HEK293T (cell line): Measurements from ENCODE around the gene ANO6.

ENCODE experiments used
- CTCF ChIA-PET: fragments of 350-600 bp; formaldehyde crosslinking; extraction: SDS; loops from one replicate; lab custom pipeline; 2021; ENCODE audit warnings: antibody characterized with exemption, inconsistent platforms; lab: Yijun Ruan, JAX
- POLR2A ChIA-PET: fragments of 350-600 bp; formaldehyde crosslinking; extraction: SDS; loops from one replicate; lab custom pipeline; 2020; ENCODE audit warnings: antibody characterized with exemption, inconsistent platforms; lab: Yijun Ruan, JAX
- DNase-seq: peaks from one replicate; pipeline ENCODE4 v3.0.0; 2012; ENCODE audit warnings: mixed read lengths; ENCODE audit errors: extremely low spot score
- ARNT ChIP-seq: fragments of 450-650 bp; IDR thresholded peaks from 2 replicates; pipeline ENCODE4 v1.6.1; 2017; ENCODE audit warnings: mild to moderate bottlenecking
- BHLHE40 ChIP-seq: fragments of 450-650 bp; IDR thresholded peaks from 2 replicates; pipeline ENCODE4 v1.6.1; 2016; ENCODE audit warnings: mild to moderate bottlenecking, moderate library complexity, borderline replicate concordance
- CTBP1 ChIP-seq: fragments of 450-650 bp; IDR thresholded peaks from 2 replicates; pipeline ENCODE4 v1.6.1; 2016; ENCODE audit warnings: borderline replicate concordance
- ELF4 ChIP-seq: fragments of 450-650 bp; IDR thresholded peaks from 2 replicates; pipeline ENCODE4 v1.6.1; 2017; ENCODE audit warnings: antibody characterized with exemption
- FOXA1 ChIP-seq: fragments of 450-650 bp; IDR thresholded peaks from 2 replicates; pipeline ENCODE4 v1.6.1; 2016; ENCODE audit warnings: mild to moderate bottlenecking
- FOXK2 ChIP-seq: fragments of 450-650 bp; IDR thresholded peaks from 2 replicates; pipeline ENCODE4 v1.6.1; 2016; ENCODE audit warnings: mild to moderate bottlenecking
- FOXM1 ChIP-seq: fragments of 450-650 bp; IDR thresholded peaks from 2 replicates; pipeline ENCODE4 v1.6.1; 2017; ENCODE audit warnings: mild to moderate bottlenecking, borderline replicate concordance
- HDGF ChIP-seq: fragments of 450-650 bp; IDR thresholded peaks from 2 replicates; pipeline ENCODE4 v1.6.1; 2017; ENCODE audit warnings: antibody characterized with exemption, borderline replicate concordance
- L3MBTL2 ChIP-seq: fragments of 450-650 bp; conservative IDR thresholded peaks from 2 replicates; pipeline ENCODE4 v1.6.1; 2016; ENCODE audit warnings: mild to moderate bottlenecking
- LEF1 ChIP-seq: fragments of 450-650 bp; IDR thresholded peaks from 2 replicates; pipeline ENCODE4 v1.6.1; 2017; ENCODE audit warnings: mild to moderate bottlenecking, borderline replicate concordance
- NFRKB ChIP-seq: fragments of 450-650 bp; IDR thresholded peaks from 2 replicates; pipeline ENCODE4 v1.6.1; 2016; ENCODE audit warnings: mild to moderate bottlenecking, moderate library complexity
- SP1 ChIP-seq: fragments of 450-650 bp; IDR thresholded peaks from 2 replicates; pipeline ENCODE4 v1.6.1; 2017
- SUZ12 ChIP-seq: fragments of 450-650 bp; IDR thresholded peaks from 2 replicates; pipeline ENCODE4 v1.6.1; 2016; ENCODE audit warnings: mild to moderate bottlenecking
- TARDBP ChIP-seq: fragments of 450-650 bp; IDR thresholded peaks from 2 replicates; pipeline ENCODE4 v1.6.1; 2016
- ZNF384 ChIP-seq: fragments of 450-650 bp; IDR thresholded peaks from 2 replicates; pipeline ENCODE4 v1.6.1; 2016
- TF ChIP-seq, protein P1 (sequence below): fragments of 450-650 bp; IDR thresholded peaks from 2 replicates; pipeline ENCODE4 v1.6.1; 2016

Gene ANO6

DNA sequence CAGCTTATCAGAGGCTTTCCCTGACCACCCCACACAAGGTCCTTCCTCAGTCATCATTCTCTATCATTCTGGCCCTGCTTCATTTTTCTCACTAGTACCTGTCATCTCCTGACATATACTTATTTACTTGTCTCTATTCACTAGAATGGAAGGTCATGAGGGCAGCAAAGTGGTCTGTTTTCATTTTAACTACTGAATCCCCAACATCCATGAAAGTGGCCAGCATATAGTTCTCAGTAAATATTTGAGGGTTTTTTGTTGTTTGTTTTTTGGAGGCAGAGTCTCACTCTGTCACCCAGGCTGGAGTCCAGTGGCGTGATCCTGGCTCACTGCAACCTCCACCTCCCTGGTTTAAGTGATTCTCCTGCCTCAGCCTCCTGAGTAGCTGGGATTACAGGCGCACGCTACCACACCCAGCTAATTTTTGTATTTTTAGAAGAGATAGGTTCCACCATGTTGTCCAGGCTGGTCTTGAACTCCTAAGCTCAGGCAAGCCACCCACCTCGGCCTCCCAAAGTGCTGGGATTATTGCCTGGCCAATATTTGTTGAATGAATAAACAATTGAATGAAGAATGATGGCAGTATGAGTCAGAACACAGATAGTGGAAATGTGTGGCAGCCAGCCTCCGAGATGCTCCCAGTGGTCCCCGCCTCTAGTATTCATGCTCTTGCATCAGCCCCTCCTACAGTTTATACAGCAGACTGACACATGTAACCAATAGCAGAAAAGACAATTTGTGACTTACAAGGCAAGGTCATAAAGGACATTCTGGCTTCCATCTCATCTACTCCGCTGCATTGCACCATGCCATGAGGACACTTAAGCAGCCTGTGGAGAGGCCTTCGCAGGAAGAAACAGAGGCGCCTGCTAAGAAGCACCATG is 7.0 kb upstream of the ANO6 start:
- CTCF ChIA-PET: no interaction called here

DNA sequence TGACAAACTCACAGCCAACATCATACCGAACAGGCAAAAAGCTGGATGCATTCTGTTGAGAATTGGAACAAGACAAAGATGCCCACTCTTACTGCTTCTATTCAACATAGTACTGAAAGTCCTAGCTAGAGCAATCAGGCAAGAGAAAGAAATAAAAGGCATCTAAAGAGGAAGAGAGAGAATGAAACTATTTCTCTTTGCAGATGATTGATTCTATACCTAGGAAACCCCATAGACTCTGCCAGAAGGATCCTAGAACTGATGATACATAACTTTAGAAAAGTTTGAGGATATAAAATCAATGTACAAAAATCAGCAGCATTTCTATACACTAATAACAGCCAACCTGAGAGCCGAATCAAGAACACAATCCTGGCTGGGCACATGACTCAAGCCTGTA is 6.1 kb upstream of the ANO6 start:
- no peak for DNase-seq
- ChIA-PET CTCF (no interaction called here), POLR2A (no interaction called here)
- TF ChIP-seq FOXA1: no peak
- TF ChIP-seq TARDBP: no peak
- no peak for TF ChIP-seq SUZ12
- no peak for TF ChIP-seq FOXM1
- no peak for TF ChIP-seq NFRKB

More for the DNA sequence above, 7.0 kb upstream of the ANO6 start:
- no peak for DNase-seq
- TF ChIP-seq BHLHE40: no peak
- POLR2A ChIA-PET: no interaction called here

DNA sequence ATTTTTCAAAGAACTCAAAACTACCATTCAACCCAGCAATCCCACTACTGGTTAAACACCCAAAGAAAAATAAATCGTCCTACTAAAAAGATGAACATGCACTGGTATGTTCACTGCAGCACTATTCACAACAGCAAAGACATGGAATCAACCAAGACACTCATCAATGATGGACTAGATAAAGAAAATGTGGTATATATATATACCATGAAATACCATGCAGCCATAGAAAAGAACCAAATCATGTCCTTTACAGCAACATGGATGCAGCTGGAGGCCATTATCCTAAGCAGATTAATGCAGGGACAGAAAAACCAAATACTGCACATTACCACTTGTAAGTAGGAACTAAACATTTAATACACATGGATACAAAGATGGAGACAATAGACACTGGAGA is 3.8 kb upstream of the ANO6 start:
- no peak for DNase-seq
- TF ChIP-seq NFRKB (no peak), CTBP1 (no peak), SP1 (no peak), L3MBTL2 (no peak), BHLHE40 (no peak), LEF1 (no peak), FOXK2 (no peak), ARNT (no peak), ZNF384 (no peak), ELF4 (no peak), FOXM1 (no peak)
- TF ChIP-seq, protein P1, sequence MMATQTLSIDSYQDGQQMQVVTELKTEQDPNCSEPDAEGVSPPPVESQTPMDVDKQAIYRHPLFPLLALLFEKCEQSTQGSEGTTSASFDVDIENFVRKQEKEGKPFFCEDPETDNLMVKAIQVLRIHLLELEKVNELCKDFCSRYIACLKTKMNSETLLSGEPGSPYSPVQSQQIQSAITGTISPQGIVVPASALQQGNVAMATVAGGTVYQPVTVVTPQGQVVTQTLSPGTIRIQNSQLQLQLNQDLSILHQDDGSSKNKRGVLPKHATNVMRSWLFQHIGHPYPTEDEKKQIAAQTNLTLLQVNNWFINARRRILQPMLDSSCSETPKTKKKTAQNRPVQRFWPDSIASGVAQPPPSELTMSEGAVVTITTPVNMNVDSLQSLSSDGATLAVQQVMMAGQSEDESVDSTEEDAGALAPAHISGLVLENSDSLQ: no peak
- ChIA-PET POLR2A (no interaction called here), CTCF (no interaction called here)

DNA sequence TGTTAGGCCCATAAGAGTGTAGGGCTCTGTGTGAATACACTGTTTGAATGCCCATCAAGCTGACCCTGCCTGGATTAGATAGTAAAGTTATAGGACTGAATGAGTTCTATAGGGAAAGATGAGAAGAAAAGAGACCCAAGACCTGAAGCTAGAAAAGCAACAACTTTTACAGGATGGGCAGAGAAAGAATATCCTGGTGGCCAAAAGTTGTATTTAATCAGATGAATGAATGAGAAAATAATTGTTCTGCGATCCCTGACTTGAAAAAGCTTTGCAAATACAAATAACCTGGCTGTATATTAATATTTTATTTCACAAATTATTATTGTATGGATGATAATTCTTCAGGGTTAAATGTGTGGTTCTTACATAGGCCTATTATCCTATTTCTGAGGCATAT is 2.8 kb upstream of the ANO6 start:
- DNase-seq: no peak
- POLR2A ChIA-PET: no interaction called here
- TF ChIP-seq FOXK2 (no peak), SP1 (no peak)
- CTCF ChIA-PET: no interaction called here

DNA sequence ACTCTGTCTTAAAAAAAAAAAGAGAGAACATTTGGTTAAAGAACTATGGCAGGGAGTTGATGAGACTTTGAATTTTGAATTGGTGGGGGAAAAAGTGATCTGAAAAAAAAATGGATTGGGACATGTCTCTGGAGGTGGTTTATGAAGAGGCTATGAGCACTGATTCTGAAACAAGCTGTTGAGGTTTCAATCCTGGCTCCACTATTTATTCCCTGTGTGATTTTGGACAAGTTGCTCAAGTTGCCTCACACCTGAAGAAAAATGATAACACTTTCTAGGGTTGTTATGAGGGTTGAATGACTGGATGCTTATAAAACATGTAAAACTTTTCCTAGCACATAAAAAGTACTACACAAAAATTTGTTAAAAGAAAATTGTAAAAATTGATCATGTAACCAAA is 1.8 kb upstream of the ANO6 start:
- TF ChIP-seq FOXK2: no peak
- TF ChIP-seq FOXM1: no peak
- TF ChIP-seq HDGF: no peak
- no peak for TF ChIP-seq FOXA1
- TF ChIP-seq CTBP1: no peak
- TF ChIP-seq L3MBTL2: no peak
- no peak for TF ChIP-seq ELF4
- TF ChIP-seq TARDBP: no peak
- TF ChIP-seq LEF1: no peak
- TF ChIP-seq NFRKB: no peak
- TF ChIP-seq, protein P1: no peak
- no peak for TF ChIP-seq BHLHE40
- no peak for TF ChIP-seq SP1
- TF ChIP-seq ARNT: no peak
- TF ChIP-seq ZNF384: no peak
- POLR2A ChIA-PET: interaction anchor here (1.6 kb wide), 1 partner anchor 294 kb away, joined by 3 read pairs; no protein-coding TSS in a partner anchor
- CTCF ChIA-PET: interaction anchor here (0.9 kb wide), 1 partner anchor 55 kb away, joined by 7 read pairs; no protein-coding TSS in a partner anchor
- DNase-seq: no peak

DNA sequence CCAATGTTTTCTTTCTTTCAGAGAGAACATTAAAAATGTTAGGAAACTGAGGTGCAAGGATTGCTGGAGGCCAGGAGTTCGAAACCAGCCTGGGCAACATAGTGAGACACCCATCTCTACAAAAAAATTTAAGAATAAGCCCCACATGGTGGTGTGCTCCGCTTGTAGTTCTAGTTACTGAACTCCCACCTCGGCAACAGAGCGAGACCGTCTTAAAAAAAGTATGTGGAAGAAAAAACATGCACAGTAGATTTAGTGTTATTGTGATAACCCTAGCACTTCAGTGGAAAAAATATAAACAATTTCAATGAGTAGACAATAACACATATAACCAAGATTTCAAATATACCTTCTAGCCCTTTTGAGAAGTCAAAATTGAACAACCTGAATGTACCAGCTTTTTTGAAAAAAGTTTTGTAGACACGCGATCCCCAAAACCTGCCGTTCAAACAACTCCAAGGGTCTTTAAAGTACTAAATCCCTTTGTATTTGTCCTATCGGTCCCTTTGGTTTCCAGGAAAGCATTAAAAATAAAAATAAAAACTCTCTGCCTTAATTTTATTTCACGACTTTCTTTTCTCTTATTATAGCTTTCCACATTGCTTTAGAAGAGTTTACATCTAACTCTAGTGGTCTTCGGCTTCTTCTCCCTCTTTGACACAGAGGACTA is 1.0 kb upstream of the ANO6 start:
- POLR2A ChIA-PET: interaction anchor here (0.8 to 1.6 kb wide), 8 partner anchors 20 to 515 kb away, joined by 3 to 7 read pairs (median 4); partner anchors contain the start of gene ARID2
- CTCF ChIA-PET: interaction anchor here (1.2 kb wide), 2 partner anchors 9 to 23 kb away, joined by 3 to 4 read pairs; no protein-coding TSS in a partner anchor
- TF ChIP-seq SUZ12: no peak
- TF ChIP-seq FOXA1: no peak
- TF ChIP-seq NFRKB: no peak
- TF ChIP-seq HDGF: no peak
- no peak for TF ChIP-seq BHLHE40
- TF ChIP-seq CTBP1: no peak
- no peak for TF ChIP-seq ZNF384
- no peak for TF ChIP-seq ELF4
- TF ChIP-seq SP1: no peak
- no peak for TF ChIP-seq TARDBP
- no peak for TF ChIP-seq FOXM1
- TF ChIP-seq LEF1: no peak
- TF ChIP-seq FOXK2: no peak
- TF ChIP-seq, protein P1: no peak
- no peak for TF ChIP-seq ARNT
- no peak for TF ChIP-seq L3MBTL2
- DNase-seq: no peak
